GM10266 (cell line): ENCODE measurements around the gene DTX1.

Experiments
- DNase-seq: peaks from one replicate; pipeline ENCODE4 v3.0.0; 2012; ENCODE audit errors: extremely low spot score
- CTCF ChIP-seq: IDR thresholded peaks from 2 replicates; pipeline ENCODE4 v1.5.1; 2012; ENCODE audit warnings: mild to moderate bottlenecking, low read depth; ENCODE audit not compliant: control insufficient read depth, insufficient read depth; ENCODE audit errors: missing control alignments

The DTX1 gene

GRCh38 chr12:113081873-113082272, 25.3 kb downstream of the DTX1 start:
- TF ChIP-seq CTCF: no peak
- DNase-seq: no peak

- peak; percentile 70 for DNase-seq
- TF ChIP-seq CTCF: no peak
These were observed 26.1 kb downstream of the DTX1 start for GRCh38 chr12:113082486-113083148.

- TF ChIP-seq CTCF: no peak
- DNase-seq: no peak
These were observed 27.4 kb downstream of the DTX1 start for GRCh38 chr12:113083863-113084435.

GRCh38 chr12:113086249-113087164, 30.0 kb downstream of the DTX1 start:
- no peak for TF ChIP-seq CTCF
- DNase-seq: no peak

- TF ChIP-seq CTCF: no peak
- DNase-seq: no peak
These were observed 30.7 kb downstream of the DTX1 start for GRCh38 chr12:113087193-113087592.

GRCh38 chr12:113088037-113088436, 31.5 kb downstream of the DTX1 start:
- no peak for TF ChIP-seq CTCF
- DNase-seq: no peak
